GM12878 (cell line): ENCODE measurements around the gene CBARP. TPM values are rescaled to one million over a fixed set of nuclear protein-coding genes. Genes with fewer than 3 reads are reported as not detected.

Experiments
- ATF7 ChIP-seq: fragments of 450-650 bp; IDR thresholded peaks from 2 replicates; pipeline ENCODE4 v1.6.1; 2016; ENCODE audit warnings: low read depth, mild to moderate bottlenecking
- EP300 ChIP-seq, 2 experiments: fragments of 150-350 bp in 1 of 2; IDR thresholded peaks; 2 replicates each; pipeline ENCODE4 v1.6.1; 2011 to 2012; ENCODE audit warnings: low read depth in 2 of 2, low read length in 2 of 2, borderline replicate concordance in 1 of 2, improper control_type of control experiment in 1 of 2, inconsistent platforms in 1 of 2; ENCODE audit not compliant: control insufficient read depth in 1 of 2
- FOXK2 ChIP-seq: fragments of 450-650 bp; IDR thresholded peaks from 2 replicates; pipeline ENCODE4 v1.6.1; 2017; ENCODE audit warnings: mild to moderate bottlenecking, moderate library complexity
- GATAD2B ChIP-seq: fragments of 450-650 bp; conservative IDR thresholded peaks from 2 replicates; pipeline ENCODE4 v1.6.1; 2017; ENCODE audit warnings: low read depth, mild to moderate bottlenecking, moderate library complexity
- IKZF1 ChIP-seq: fragments of 450-650 bp; conservative IDR thresholded peaks from 2 replicates; pipeline ENCODE4 v1.6.1; 2017; ENCODE audit warnings: antibody characterized with exemption, mild to moderate bottlenecking
- JUNB ChIP-seq: IDR thresholded peaks from 2 replicates; pipeline ENCODE4 v1.6.1; 2016; ENCODE audit warnings: antibody characterized with exemption, mild to moderate bottlenecking
- KAT2A ChIP-seq: conservative IDR thresholded peaks from 2 replicates; pipeline ENCODE4 v1.6.1; 2011; ENCODE audit warnings: low read depth, low read length; ENCODE audit not compliant: control insufficient read depth
- MYB ChIP-seq: fragments of 150-350 bp; IDR thresholded peaks from 2 replicates; pipeline ENCODE4 v1.6.1; 2014; ENCODE audit warnings: mild to moderate bottlenecking, low read depth, low read length, borderline replicate concordance
- NFYB ChIP-seq: IDR thresholded peaks from 2 replicates; pipeline ENCODE4 v1.6.1; 2011; ENCODE audit warnings: low read depth, mild to moderate bottlenecking, low read length, improper control_type of control experiment, moderate library complexity; ENCODE audit not compliant: insufficient read depth
- POLR2AphosphoS5 ChIP-seq: IDR thresholded peaks from 2 replicates; pipeline ENCODE4 v1.6.1; 2011; ENCODE audit warnings: mild to moderate bottlenecking, low read length, inconsistent platforms
- PRDM15 ChIP-seq: fragments of 450-650 bp; formaldehyde crosslinking; IDR thresholded peaks from 2 replicates; pipeline ENCODE4 v1.4.0; 2020; ENCODE audit warnings: mild to moderate bottlenecking, moderate library complexity
- RBBP5 ChIP-seq: fragments of 200-600 bp; sonication (generic); conservative IDR thresholded peaks from 2 replicates; pipeline ENCODE4 v1.6.1; 2016
- SMAD5 ChIP-seq: IDR thresholded peaks from 2 replicates; pipeline ENCODE4 v1.6.1; 2016; ENCODE audit warnings: antibody characterized with exemption, low read depth
- STAT1 ChIP-seq: fragments of 450-650 bp; conservative IDR thresholded peaks from 2 replicates; pipeline ENCODE4 v1.6.1; 2014; ENCODE audit warnings: antibody characterized with exemption, mild to moderate bottlenecking
- TBL1XR1 ChIP-seq: IDR thresholded peaks from 2 replicates; pipeline ENCODE4 v1.6.1; 2012; ENCODE audit warnings: low read depth, low read length, improper control_type of control experiment
- TCF3 ChIP-seq: IDR thresholded peaks from 2 replicates; pipeline ENCODE4 v1.6.1; 2012; ENCODE audit warnings: low read depth, mild to moderate bottlenecking, low read length, borderline replicate concordance; ENCODE audit not compliant: insufficient read depth
- ZBTB4 ChIP-seq: fragments of 450-650 bp; formaldehyde crosslinking; IDR thresholded peaks from 2 replicates; pipeline ENCODE4 v1.4.0; 2022; ENCODE audit warnings: mild to moderate bottlenecking, moderate library complexity
- ZNF384 ChIP-seq: IDR thresholded peaks from 2 replicates; pipeline ENCODE4 v1.6.1; 2012; ENCODE audit warnings: low read depth, mild to moderate bottlenecking, low read length, improper control_type of control experiment, borderline replicate concordance
- ZNF687 ChIP-seq: fragments of 450-650 bp; IDR thresholded peaks from 2 replicates; pipeline ENCODE4 v1.6.1; 2017; ENCODE audit warnings: mild to moderate bottlenecking, moderate library complexity
- polyA plus RNA-seq, 11 experiments: library from polyadenylated mRNA; depleted of rRNA in 4 of 11; unstranded in 6 of 11; stranded (reverse) in 5 of 11; fragments of >200 nt; fragmentation: Nextera tagmentation in 4 of 11; fragmentation: Illumina TruSeq in 1 of 11; extraction: Ambion mirVana in 4 of 11; extraction: Trizol in 1 of 11; gene quantifications; 1 replicate in 1 of 11; 2 replicates in 10 of 11; pipeline versions ENCODE4 v1.2.1 to v1.2.3, GENCODE V29; 2011 to 2016; ENCODE audit warnings: inconsistent platforms in 2 of 11, missing spikeins in 2 of 11, low read depth in 1 of 11
- total RNA-seq, 4 experiments: library from RNA; depleted of rRNA in 3 of 4; stranded (reverse); fragments of >200 nt in 3 of 4; fragmentation: Illumina TruSeq in 1 of 4; extraction: Trizol in 1 of 4; gene quantifications; 2 replicates each; pipeline versions ENCODE4 v1.2.1 to v1.2.3, GENCODE V29; 2013 to 2021

CBARP gene
- total and polyA plus RNA-seq, 10 of the 15 experiments (the other 5 are each of a cell fraction or from before 2014, with no cell fraction given): 0.04 to 0.59 (median 0.18) TPM; not detected in 3

GRCh38 chr19:1252821-1253513 is 15.2 kb upstream of the CBARP start (continued):
- TF ChIP-seq ZNF687: no peak
- TF ChIP-seq TBL1XR1: 0 out of 2 replicates have a peak, but pooled peaks have one; percentile 41
- TF ChIP-seq KAT2A: no peak
- no peak for TF ChIP-seq ZBTB4 (CRISPR knock-in tag)
- TF ChIP-seq RBBP5: no peak
- no peak for TF ChIP-seq ZNF384
- peak; percentile 23; the same call in 1 of the 2 replicates for TF ChIP-seq JUNB
- TF ChIP-seq SMAD5: no peak
- no peak for TF ChIP-seq EP300 (IDR thresholded peaks at IDR 0.05; ENCODE audit: borderline replicate concordance in 1 of 2, control insufficient read depth in 1 of 2, low read depth in 2 of 2, low read length in 2 of 2)
- peak; percentile 72 for TF ChIP-seq IKZF1
- no peak for TF ChIP-seq TCF3
- TF ChIP-seq ATF7: 0 out of 2 replicates have a peak, but pooled peaks have one; percentile 33
- TF ChIP-seq GATAD2B: peak; percentile 17; the same call in 1 of the 2 replicates
- TF ChIP-seq FOXK2: no peak
- no peak for TF ChIP-seq MYB
- TF ChIP-seq STAT1: no peak
- TF ChIP-seq NFYB: no peak
- TF ChIP-seq POLR2AphosphoS5: no peak
- TF ChIP-seq PRDM15: no peak
